ENCODE measurements around the gene PDCD7. TPM values are rescaled to one million over a fixed set of nuclear protein-coding genes. Genes with fewer than 3 reads are reported as not detected.

The PDCD7 gene
- total RNA-seq, 1 experiment from 2014 or later, result 9.5 TPM

DNA sequence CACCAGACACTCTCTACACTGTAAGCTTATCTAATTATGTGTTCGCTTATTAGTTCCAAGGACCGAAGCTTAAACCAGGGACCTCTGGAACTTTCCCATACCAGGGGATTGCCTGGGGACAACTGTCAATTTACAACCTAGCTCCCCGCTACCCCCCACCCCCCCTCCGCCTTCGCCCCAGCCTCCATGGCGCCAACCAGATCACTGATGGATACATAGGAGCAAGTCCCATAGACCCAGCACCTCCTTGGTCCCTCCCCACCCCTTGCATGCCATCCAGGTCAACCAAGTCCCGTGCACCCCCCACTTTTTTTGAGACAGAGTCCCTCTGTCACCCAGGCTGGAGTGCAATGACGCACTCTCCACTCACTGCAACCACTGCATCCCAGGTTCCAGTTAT, 930 bp upstream of the PDCD7 start:
- H3K4me3 ChIP-seq (ENCODE audit: low read length), result peak overlapping the region; percentile 72; the same call in 1 of the 2 replicates
- intact Hi-C loops (cut with micrococcal nuclease), result no loop called here
- H3K4me2 ChIP-seq (ENCODE audit: low read length), result peak overlapping the region; percentile 86; the same call in 1 of the 2 replicates
- no peaks in the 10 kb centered on the region for H3K9me2 ChIP-seq (replicated peaks; ENCODE audit: low read length)
- H4K20me1 ChIP-seq (ENCODE audit: low read length), result peaks cover 2% of the 10 kb centered on the region; the same call in 1 of the 2 replicates
- TF ChIP-seq EZH2phosphoT487 (IDR thresholded peaks at IDR 0.05; ENCODE audit: borderline replicate concordance, low read length) (no peak), EZH2 (IDR thresholded peaks at IDR 0.05; ENCODE audit: low read length, unreplicated experiment) (no peak)
- TF ChIP-seq, protein P1, sequence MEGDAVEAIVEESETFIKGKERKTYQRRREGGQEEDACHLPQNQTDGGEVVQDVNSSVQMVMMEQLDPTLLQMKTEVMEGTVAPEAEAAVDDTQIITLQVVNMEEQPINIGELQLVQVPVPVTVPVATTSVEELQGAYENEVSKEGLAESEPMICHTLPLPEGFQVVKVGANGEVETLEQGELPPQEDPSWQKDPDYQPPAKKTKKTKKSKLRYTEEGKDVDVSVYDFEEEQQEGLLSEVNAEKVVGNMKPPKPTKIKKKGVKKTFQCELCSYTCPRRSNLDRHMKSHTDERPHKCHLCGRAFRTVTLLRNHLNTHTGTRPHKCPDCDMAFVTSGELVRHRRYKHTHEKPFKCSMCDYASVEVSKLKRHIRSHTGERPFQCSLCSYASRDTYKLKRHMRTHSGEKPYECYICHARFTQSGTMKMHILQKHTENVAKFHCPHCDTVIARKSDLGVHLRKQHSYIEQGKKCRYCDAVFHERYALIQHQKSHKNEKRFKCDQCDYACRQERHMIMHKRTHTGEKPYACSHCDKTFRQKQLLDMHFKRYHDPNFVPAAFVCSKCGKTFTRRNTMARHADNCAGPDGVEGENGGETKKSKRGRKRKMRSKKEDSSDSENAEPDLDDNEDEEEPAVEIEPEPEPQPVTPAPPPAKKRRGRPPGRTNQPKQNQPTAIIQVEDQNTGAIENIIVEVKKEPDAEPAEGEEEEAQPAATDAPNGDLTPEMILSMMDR (conservative IDR thresholded peaks at IDR 0.05; ENCODE audit: low read depth, low read length), result no peak
- H3K27ac ChIP-seq (ENCODE audit: low read length), result no peak overlapping the region
- no peak overlapping the region for H3K9ac ChIP-seq (ENCODE audit: low read length)
- peaks cover 5% of the 10 kb centered on the region; the same call in 1 of the 2 replicates for H3K4me1 ChIP-seq (ENCODE audit: insufficient read depth, low read length)
- peaks cover 1% of the 10 kb centered on the region; the same call in 1 of the 2 replicates for H3K36me3 ChIP-seq (ENCODE audit: low read depth, low read length)
- no peak overlapping the region for H2AFZ ChIP-seq (ENCODE audit: low read length)
- POLR2A ChIA-PET (ENCODE audit: unreplicated experiment), result no interaction called here
- no peaks in the 10 kb centered on the region for H3K27me3 ChIP-seq (ENCODE audit: low read length)
- CTCF ChIA-PET, result no interaction called here
- no peaks in the 10 kb centered on the region for H3K9me3 ChIP-seq (ENCODE audit: low read length)
- peaks cover 23% of the 10 kb centered on the region for H3K79me2 ChIP-seq (ENCODE audit: low read length)
- no peaks in the 10 kb centered on the region for H3F3A ChIP-seq (ENCODE audit: low read length, unreplicated experiment)
- BruUV-seq (replicated peaks), result no TSS peak
- ATAC-seq, result no peak
- no peak for DNase-seq

DNA sequence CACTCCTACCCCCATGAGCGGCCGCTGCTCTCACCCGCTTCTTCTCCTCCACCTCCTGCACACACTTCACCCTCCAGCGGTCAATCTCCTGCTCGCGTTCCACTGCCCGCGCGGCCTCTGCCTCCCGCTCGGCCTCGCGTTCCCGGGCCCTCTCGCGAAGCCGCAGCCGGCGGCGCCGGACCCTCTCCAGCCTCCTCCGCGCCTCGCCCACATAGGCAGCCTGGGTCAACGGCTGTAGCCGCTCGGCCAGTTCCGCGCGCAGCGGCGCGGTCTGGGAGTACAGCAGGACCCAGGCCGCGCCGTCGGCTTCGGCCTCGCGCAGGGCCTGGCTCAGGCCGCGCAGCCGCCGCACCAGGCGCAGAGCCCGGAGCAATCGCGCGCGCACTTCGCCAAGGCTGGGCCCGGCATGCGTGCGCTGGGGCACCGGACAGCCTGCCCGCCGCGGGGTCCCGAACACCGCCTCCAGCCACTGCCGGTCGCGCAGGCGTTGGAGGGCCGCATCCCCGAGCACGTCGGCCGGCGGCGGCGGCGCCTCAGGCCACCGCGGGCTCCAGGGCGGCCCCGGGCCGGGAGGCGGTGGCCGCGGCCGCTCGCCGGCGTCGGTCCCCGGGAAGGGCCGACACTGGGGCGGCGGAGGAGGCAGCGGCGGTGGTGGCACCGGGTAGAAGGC, 595 bp downstream of the PDCD7 start:
- Histone ChIP-seq H3K9me3 (ENCODE audit: low read length) (no peaks in the 10 kb centered on the region), H3F3A (ENCODE audit: low read length, unreplicated experiment) (no peaks in the 10 kb centered on the region), H3K27ac (ENCODE audit: low read length) (no peak overlapping the region), H3K9me2 (replicated peaks; ENCODE audit: low read length) (no peaks in the 10 kb centered on the region), H4K20me1 (ENCODE audit: low read length) (peaks cover 2% of the 10 kb centered on the region; the same call in 1 of the 2 replicates), H3K9ac (ENCODE audit: low read length) (peak overlapping the region; percentile 84), H3K4me2 (ENCODE audit: low read length) (peak overlapping the region; percentile 92), H2AFZ (ENCODE audit: low read length) (peak overlapping the region; percentile 16; the same call in 1 of the 2 replicates), H3K27me3 (ENCODE audit: low read length) (no peaks in the 10 kb centered on the region), H3K36me3 (ENCODE audit: low read depth, low read length) (peaks cover 12% of the 10 kb centered on the region; the same call in 1 of the 2 replicates), H3K79me2 (ENCODE audit: low read length) (peaks cover 24% of the 10 kb centered on the region), H3K4me1 (ENCODE audit: insufficient read depth, low read length) (peaks cover 5% of the 10 kb centered on the region; the same call in 1 of the 2 replicates), H3K4me3 (ENCODE audit: low read length) (peak overlapping the region; percentile 72)
- peak; percentile 68 for ATAC-seq
- CTCF ChIA-PET, result no interaction called here
- BruUV-seq (replicated peaks), result no TSS peak
- peak; percentile 11 for DNase-seq
- POLR2A ChIA-PET (ENCODE audit: unreplicated experiment), result no interaction called here
- intact Hi-C loops (cut with micrococcal nuclease), result no loop called here
- TF ChIP-seq, protein P1 (conservative IDR thresholded peaks at IDR 0.05; ENCODE audit: low read depth, low read length), result no peak
- TF ChIP-seq EZH2 (IDR thresholded peaks at IDR 0.05; ENCODE audit: low read length, unreplicated experiment), result no peak
- TF ChIP-seq EZH2phosphoT487 (IDR thresholded peaks at IDR 0.05; ENCODE audit: borderline replicate concordance, low read length), result no peak

- CTCF ChIA-PET, result no interaction called here
- no TSS peak for BruUV-seq (replicated peaks)
- Histone ChIP-seq H3K4me3 (ENCODE audit: low read length) (no peak overlapping the region), H3K27me3 (ENCODE audit: low read length) (no peaks in the 10 kb centered on the region), H3K27ac (ENCODE audit: low read length) (no peak overlapping the region), H3K36me3 (ENCODE audit: low read depth, low read length) (peaks cover 25% of the 10 kb centered on the region; the same call in 1 of the 2 replicates), H4K20me1 (ENCODE audit: low read length) (peaks cover 2% of the 10 kb centered on the region; the same call in 1 of the 2 replicates), H3K79me2 (ENCODE audit: low read length) (peaks cover 24% of the 10 kb centered on the region), H2AFZ (ENCODE audit: low read length) (no peak overlapping the region), H3F3A (ENCODE audit: low read length, unreplicated experiment) (no peaks in the 10 kb centered on the region), H3K9me3 (ENCODE audit: low read length) (no peaks in the 10 kb centered on the region), H3K4me2 (ENCODE audit: low read length) (no peak overlapping the region), H3K9me2 (replicated peaks; ENCODE audit: low read length) (no peaks in the 10 kb centered on the region), H3K9ac (ENCODE audit: low read length) (no peak overlapping the region), H3K4me1 (ENCODE audit: insufficient read depth, low read length) (peaks cover 5% of the 10 kb centered on the region; the same call in 1 of the 2 replicates)
- ATAC-seq, result no peak
- no peak for TF ChIP-seq EZH2 (IDR thresholded peaks at IDR 0.05; ENCODE audit: low read length, unreplicated experiment)
- TF ChIP-seq, protein P1 (conservative IDR thresholded peaks at IDR 0.05; ENCODE audit: low read depth, low read length), result no peak
- no peak for TF ChIP-seq EZH2phosphoT487 (IDR thresholded peaks at IDR 0.05; ENCODE audit: borderline replicate concordance, low read length)
- POLR2A ChIA-PET (ENCODE audit: unreplicated experiment), result no interaction called here
- no peak for DNase-seq
- intact Hi-C loops (cut with micrococcal nuclease), result no loop called here
Observed at GRCh38 chr15:65130941-65131340, 2.7 kb downstream of the PDCD7 start.
